ENCODE data around the gene C5orf15.

DNA sequence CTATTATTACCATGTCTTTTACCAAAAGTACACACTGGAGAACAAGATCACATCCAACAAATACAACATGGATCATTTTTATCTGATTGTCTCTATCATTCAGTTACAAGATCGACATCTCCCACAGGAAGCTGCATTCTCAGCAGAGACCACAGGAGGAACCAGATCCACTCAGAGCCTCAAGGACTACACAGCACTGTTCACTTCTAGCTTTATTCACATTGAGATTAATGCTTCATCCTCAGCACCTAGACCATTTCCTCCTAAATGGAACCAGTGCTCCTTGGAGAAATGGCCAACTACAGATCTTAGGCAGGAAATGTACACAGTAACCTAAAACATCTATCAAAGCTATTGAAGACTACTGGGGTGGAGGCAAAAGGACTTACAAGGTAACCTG, 13.3 kb upstream of the C5orf15 start:
- TF ChIP-seq POLR2AphosphoS5 (IDR thresholded peaks at IDR 0.05; ENCODE audit: borderline replicate concordance, low read depth, low read length), result no peak
- TF ChIP-seq EZH2 (IDR thresholded peaks at IDR 0.05), result no peak
- TF ChIP-seq FOXP2 (optimal IDR thresholded peaks at IDR 0.05; ENCODE audit: control extremely low read depth, extremely low read length, insufficient read depth), result no peak
